GM15510 (cell line): ENCODE results near the gene MBLAC2.
A peak's percentile ranks its signal among the peaks of the same experiment; 100 is the strongest.

Experiments used
- POLR2A ChIP-seq: IDR thresholded peaks from 3 replicates; pipeline ENCODE4 v1.6.1; 2011; ENCODE audit warnings: borderline replicate concordance; ENCODE audit not compliant: insufficient read length; ENCODE audit errors: extremely low read depth

MBLAC2 gene

DNA sequence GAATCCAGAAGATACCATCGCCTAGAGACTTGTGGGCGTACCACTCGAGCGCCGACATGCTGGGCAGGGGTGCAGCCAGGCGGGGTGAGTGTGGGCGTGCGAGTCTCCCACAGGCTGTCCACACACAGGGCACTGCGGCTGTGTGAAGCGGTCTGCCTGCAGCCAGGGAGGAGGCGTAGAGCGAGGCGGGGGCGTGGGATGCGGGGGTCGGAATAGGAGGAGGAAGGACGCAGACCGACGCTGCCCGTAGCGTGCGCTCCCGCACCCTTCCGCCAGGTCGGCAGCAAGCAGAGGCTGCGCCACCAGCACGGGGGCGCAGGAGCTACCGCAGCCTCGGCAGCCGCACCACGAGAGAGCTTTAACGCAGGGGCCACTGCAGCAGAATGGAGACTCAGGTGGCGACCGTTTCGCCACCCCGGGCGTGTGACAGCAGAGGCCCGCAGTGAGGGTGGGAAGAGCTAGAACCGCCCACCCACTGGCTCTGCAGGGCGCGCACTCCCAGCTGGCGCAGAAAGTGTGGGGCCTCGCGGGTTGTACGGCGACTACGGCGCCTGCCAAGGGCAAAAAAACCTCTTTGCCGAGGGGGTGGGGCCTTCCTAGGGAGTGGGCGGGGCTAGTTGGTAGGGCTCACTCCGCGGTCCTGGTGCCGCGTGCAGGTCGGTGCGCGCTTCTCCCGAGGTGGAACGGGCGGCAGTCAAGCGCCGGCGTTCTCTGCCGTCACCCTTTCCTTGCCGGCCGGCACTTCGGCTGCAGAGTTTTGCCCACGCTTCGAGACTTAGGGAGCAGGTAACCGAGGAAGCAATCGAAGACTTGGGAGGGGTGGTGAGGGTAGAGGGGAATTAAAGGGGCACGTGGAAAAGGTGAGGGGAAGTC lies at the start of gene MBLAC2, which contains the start of gene POLR3G:
Gene MBLAC2 (minus strand): TSS at position 537 of the 873 bp plus-strand sequence. CDS start 479 bp downstream, at position 58.
Gene POLR3G (plus strand): TSS at position 630 of the 873 bp plus-strand sequence. CDS start 10,704 bp downstream, outside the sequence.
- peak; percentile 76 for TF ChIP-seq POLR2A

DNA sequence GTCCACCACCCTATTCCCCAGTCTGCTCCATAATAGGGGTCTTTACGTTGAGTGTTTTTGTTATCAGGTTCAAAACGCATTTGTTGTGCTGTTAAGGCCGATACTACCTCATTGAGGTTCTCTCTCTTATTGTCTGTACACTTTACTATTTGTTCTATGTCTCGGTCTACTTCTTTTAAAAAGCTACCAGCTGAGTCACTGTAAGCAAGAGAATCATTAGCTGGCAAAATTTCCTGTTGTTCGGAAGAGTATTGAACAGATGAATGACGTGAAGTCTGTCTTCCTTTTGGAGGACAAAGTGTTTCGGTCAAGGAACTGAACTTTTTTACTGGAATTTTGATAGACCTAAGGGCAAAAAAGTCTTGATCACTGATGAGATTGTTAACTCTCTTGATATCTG lies 44.5 kb upstream of the MBLAC2 start:
- no peak for TF ChIP-seq POLR2A

DNA sequence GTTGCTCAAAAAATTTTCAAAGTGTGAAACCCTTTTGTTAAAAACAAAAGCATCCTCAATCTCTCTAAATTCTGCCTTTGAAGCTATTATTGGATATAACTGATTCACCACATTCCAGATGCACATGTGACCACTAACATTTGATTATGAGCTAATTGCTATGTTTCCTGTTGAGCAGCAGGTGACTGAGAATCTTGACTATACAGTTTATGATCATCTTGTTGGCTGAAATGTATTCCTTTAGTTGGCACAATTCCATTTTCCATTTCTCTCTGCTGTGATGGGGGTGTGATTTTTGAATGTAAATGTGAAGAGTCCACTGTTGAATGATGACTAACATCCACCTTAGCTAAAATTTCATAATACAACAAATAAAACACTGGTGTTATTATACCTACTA lies 44.1 kb upstream of the MBLAC2 start:
- no peak for TF ChIP-seq POLR2A

DNA sequence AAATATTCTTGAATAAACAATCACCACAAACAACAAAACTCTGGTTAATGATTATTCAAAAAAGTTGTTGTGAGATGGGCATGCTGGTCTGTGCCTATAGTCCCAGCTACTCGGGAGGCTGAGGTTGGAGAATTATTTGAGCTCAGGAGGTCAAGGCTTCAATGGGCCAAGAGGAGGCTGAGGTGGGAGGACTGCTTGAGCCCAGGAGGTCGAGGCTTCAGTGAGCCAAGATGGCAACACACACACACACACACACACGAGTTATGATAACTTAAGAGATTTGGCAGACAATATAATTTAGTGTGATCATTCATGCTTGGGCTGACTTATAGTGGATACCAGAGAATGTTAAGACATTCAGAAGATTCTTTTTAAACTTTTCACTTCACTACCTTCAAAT lies 39.9 kb upstream of the MBLAC2 start:
- no peak for TF ChIP-seq POLR2A

DNA sequence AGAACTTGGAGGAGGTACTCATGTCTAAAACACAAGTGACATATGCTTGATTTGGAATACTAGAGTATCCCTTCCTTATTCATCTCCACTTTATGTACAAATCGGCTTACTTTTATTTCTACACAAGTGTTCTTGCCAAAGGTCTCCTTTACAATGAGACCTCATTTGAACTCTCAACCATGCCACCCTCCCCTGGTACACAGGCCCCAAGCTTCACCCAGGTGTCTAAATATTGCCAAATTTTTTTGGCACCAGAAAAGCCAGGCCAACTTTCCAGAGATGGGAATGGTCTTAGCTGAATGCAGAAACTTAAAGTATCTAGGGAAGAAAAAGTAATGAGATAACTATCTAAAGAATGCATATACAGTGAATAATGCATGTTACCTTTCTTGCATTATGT lies 35.9 kb upstream of the MBLAC2 start:
- TF ChIP-seq POLR2A, result no peak

DNA sequence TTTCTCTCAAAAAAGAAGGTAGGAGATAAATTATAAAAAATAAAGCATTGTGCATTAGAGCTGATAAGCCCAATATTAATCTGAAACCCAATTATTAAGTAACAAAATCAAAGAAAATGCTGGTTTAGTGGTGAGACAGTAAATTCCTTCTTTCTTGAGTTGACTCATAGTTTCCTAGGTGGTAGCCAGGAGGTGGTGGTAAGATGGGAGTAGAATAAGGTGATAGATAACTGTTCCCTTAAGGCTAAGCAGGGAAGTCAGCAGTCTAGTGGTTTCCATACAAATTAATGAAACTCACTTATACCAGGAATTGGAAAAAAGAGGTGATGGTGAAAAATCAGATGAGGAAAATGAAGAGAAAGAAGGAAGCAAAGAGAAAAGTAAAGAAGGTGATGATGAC lies 31.6 kb upstream of the MBLAC2 start:
- no peak for TF ChIP-seq POLR2A

DNA sequence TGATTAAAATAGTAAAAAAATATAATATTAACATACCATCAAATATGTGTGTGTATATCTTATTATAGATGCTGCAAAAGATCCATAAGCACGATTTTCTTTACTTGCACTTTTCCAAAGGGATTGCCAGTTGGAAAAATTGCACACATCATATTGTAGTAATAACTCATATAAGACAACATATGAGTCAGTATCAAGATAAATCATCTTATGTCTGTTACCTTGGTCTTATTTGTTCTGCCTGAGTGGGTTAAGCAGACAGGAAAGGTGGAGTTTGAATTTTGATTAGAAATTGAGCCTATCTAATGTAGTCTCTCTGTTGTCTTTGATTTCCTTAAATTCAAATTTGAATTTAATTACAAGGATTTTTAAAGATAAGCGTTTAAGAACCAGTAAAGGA lies 30.2 kb upstream of the MBLAC2 start:
- no peak for TF ChIP-seq POLR2A

DNA sequence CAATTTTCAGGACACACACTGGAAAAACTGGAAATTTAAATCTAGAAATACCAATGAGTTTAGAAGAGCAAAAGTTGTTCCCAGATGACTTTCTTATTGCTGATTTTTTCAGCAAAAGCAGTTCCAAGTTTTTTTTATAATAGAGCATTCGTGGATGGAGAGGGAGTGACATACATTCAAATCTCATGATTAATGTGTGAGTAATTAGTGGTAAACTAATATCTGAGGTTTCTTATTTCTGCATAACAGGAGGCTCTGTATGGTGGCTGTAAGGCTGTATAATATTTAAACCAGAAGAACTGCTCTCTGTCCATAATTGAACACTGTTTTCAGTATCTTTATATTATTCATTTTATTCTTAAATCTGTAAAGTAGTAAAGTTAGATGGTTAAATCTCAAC lies 29.0 kb upstream of the MBLAC2 start:
- no peak for TF ChIP-seq POLR2A

DNA sequence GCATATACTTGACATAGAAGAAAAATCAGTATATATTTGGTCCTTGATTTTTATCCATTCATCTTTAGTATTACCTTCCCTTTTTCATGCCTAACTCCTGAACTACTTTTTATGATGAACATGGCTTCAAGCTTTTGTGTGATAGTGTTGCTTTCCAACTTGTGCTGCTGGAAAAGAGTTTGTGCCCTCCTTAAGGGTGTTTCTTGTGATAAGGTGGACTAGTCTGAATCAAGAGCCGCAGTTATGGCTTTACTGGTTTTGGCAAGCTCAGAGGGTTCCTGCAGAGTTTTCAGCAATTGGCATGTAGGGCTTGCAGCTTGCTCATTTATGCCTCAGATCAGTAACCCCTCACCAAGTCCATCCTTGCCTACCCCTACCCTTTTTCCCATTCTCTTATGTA lies 20.6 kb upstream of the MBLAC2 start:
- no peak for TF ChIP-seq POLR2A

DNA sequence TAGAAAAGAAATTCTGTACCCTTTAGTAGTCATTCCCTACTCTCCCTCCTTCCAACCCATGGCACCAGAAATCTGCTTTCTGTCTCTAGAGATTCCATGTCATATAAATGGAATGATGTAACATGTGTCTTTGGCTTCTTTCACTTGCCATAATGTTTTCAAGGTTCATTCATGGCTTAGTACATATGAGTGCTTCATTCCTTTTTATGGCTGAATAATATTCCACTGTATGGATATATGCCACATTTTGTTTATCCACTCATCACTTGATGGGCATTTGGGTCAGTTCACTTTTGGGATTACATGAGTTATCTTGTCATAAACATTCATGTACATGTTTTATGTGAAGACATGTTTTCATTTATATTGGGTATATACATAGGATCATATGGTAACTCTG lies 19.5 kb upstream of the MBLAC2 start:
- no peak for TF ChIP-seq POLR2A

DNA sequence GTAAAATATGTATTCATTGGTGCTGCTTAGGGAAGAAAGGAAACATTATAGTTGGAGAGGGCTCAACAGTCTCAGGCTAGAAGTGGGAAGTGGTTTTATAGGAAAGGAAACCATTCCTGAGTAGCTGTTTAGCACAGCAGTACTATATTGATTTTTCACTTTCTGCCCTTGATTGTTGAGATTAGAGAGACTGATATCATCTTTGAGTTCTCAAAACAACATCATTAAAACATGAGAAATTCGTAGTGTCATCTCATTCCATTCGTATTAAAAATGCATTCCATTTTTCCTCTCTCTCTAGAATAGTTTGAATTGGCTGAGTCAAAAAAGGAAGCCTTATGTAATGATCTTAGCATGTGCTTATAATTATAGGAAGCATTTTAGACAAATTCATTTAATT lies 14.2 kb upstream of the MBLAC2 start:
- TF ChIP-seq POLR2A, result no peak

DNA sequence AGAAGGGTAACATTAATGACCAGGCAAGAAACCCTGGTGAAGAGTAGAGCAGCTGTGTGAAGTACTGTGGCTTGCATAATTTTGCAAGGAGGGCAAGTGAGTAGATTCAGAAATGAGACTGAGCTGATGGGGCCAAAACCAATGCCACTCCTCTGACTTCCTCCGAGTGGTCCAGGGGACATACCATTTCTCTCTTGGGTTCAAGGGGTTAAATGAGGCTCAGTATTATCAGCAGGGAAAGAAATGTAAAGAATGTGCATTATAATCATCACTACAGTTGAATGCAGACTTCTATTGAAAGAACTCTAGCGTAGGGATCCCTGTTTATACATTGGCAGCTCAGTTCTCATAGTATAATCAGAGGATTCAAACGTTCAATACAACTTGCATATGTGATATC lies 10.0 kb upstream of the MBLAC2 start:
- no peak for TF ChIP-seq POLR2A

DNA sequence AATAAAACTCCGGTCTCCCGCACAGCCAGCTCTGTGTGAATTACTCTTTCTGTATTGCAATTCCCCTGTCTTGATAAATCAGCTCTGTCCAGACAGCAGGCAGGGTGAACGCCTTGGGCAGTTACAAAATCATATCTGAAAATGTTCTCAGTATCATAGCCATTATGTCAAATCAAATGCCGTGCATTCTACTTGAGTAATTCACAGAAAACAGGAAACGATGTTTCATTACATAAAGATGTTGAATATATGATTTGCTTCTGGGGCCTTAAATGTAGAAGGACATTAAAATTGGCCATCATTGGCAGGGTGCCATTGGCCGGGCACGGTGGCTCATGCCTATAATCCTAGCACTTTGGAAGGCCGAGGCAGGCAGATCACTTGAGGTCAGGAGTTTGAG lies 8.6 kb upstream of the MBLAC2 start:
- TF ChIP-seq POLR2A, result no peak

DNA sequence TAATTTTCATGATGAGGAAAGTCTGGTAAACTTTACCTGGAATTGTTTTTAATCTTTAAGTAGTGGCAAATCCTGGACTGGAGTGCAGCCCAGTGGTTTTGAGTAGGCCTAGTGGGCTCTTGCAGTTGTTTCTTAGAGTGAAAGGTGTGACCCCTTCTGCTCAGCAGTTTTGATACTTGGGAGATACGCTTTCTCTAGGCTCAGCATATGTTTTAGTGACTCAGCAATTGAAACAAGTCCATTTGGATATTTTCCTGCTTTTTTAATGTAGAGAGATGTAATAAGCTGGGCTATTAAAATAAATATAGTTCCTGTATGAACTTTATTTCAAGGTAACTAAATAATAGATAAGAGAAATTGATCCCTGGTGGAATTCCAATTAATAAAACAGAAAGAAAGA lies 6.1 kb upstream of the MBLAC2 start:
- TF ChIP-seq POLR2A, result no peak

DNA sequence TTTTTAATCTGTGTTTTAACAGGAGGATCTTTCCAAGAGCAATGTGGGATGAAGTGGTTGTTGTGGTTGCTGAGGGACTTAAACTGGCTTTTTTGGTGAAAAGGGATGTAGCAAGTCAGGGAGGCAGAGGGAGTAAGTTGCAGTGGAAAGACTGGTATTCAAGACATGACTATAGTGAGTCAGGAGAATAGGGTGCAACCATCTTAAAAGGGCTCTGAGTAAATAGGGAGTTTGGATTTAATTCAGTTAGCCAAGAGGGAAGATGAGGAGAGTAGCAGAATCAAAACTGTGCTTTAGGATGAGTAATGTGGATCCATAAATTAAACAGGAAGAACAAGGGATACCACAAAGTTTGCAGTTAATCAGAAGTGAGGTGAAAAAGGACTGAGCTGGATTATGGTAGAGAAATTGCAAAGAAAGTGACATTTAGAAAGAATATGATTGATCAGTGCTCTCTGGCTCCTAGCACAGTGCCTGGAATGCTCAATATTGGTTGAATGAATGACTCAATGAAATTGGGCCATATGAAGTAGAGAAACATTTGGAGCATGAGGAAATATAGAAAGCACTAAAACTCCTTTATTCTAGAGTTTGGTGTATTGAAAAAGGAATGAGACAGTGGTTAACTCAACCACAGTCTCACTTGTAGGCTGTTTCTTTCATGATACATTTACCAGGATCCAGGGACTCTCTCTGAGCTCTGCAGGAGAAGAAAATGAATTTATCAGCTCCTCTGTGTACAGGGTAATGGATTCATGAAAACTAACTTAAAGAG lies 5.2 kb upstream of the MBLAC2 start:
- TF ChIP-seq POLR2A, result no peak
